ENCODE results near the gene FBXW4.

FBXW4 gene

GRCh38 chr10:101693978-101694673, 844 bp downstream of the FBXW4 start:
- DNase-seq: peak; percentile 60

GRCh38 chr10:101693651-101693977, 1.4 kb downstream of the FBXW4 start:
- no peak for DNase-seq

- DNase-seq: no peak
These were observed 3.9 kb downstream of the FBXW4 start for GRCh38 chr10:101691081-101691480.

GRCh38 chr10:101690461-101690860, 4.5 kb downstream of the FBXW4 start:
- DNase-seq: no peak

GRCh38 chr10:101687071-101687658, 7.8 kb downstream of the FBXW4 start:
- DNase-seq: no peak

GRCh38 chr10:101686133-101686925, 8.6 kb downstream of the FBXW4 start:
- DNase-seq: peak; percentile 34

GRCh38 chr10:101684782-101685181, 10.2 kb downstream of the FBXW4 start:
- DNase-seq: no peak

- DNase-seq: peak; percentile 82
These were observed 11.7 kb downstream of the FBXW4 start for GRCh38 chr10:101683276-101683675.

- DNase-seq: peak; percentile 25
These were observed 12.7 kb downstream of the FBXW4 start for GRCh38 chr10:101682172-101682825.

GRCh38 chr10:101676565-101676964, 18.4 kb downstream of the FBXW4 start:
- DNase-seq: no peak

- no peak for DNase-seq
These were observed 19.9 kb downstream of the FBXW4 start for GRCh38 chr10:101675115-101675514.

- no peak for DNase-seq
These were observed 22.4 kb downstream of the FBXW4 start for GRCh38 chr10:101672536-101672935.

GRCh38 chr10:101671453-101671852, 23.5 kb downstream of the FBXW4 start:
- no peak for DNase-seq

GRCh38 chr10:101670635-101671034, 24.3 kb downstream of the FBXW4 start:
- no peak for DNase-seq

- DNase-seq: no peak
These were observed 25.8 kb downstream of the FBXW4 start for GRCh38 chr10:101669181-101669580.

GRCh38 chr10:101668566-101668965, 26.4 kb downstream of the FBXW4 start:
- no peak for DNase-seq

- no peak for DNase-seq
These were observed 28.9 kb downstream of the FBXW4 start for GRCh38 chr10:101666083-101666482.

GRCh38 chr10:101663097-101663496, 31.9 kb downstream of the FBXW4 start:
- DNase-seq: no peak

GRCh38 chr10:101660256-101660655, 34.7 kb downstream of the FBXW4 start:
- DNase-seq: no peak

- no peak for DNase-seq
These were observed 36.0 kb downstream of the FBXW4 start for GRCh38 chr10:101658975-101659374.

- no peak for DNase-seq
These were observed 38.1 kb downstream of the FBXW4 start for GRCh38 chr10:101656890-101657289.

- DNase-seq: no peak
These were observed 39.4 kb downstream of the FBXW4 start for GRCh38 chr10:101655570-101655969.

GRCh38 chr10:101653536-101653935, 41.4 kb downstream of the FBXW4 start:
- no peak for DNase-seq

- DNase-seq: no peak
These were observed 43.6 kb downstream of the FBXW4 start for GRCh38 chr10:101651336-101651735.
